Measurements from ENCODE around the gene PAGR1. TPM values are rescaled to one million over a fixed set of nuclear protein-coding genes. Genes with fewer than 3 reads are reported as not detected.
A peak's percentile ranks its signal among the peaks of the same experiment; 100 is the strongest.

PAGR1 gene
- total RNA-seq, 1 donor from 2014 or later, result 62.3 TPM

DNA sequence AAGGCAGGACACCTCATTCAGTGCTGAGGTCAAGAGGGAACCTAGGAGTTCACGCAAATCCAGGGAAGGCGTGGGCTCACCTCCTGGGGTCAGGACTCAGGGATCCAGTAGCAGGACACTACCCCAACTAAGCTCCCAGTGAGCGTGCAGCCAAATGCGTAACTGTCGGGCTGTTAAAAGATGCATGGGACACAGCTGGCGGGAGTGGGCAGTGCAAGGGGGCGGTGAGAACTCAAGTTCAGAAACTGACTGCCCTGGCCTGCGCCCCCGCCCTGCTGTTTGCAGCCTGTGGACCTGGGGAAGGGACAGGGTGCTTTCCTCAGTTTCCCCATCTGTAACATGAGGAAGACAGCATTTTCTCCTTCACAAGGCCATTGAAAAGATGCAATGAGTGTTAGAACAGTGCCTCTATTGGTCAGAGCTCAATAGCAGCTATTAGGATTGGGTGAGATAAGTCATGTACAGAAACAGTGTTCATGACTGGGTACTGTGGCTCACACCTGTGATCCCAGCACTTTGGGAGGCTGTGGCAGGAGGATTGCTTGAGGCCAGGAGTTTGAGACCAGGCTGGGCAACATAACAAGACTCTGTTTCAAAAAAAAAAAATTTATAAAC lies 26.9 kb downstream of the PAGR1 start:
- TF ChIP-seq, protein P1, sequence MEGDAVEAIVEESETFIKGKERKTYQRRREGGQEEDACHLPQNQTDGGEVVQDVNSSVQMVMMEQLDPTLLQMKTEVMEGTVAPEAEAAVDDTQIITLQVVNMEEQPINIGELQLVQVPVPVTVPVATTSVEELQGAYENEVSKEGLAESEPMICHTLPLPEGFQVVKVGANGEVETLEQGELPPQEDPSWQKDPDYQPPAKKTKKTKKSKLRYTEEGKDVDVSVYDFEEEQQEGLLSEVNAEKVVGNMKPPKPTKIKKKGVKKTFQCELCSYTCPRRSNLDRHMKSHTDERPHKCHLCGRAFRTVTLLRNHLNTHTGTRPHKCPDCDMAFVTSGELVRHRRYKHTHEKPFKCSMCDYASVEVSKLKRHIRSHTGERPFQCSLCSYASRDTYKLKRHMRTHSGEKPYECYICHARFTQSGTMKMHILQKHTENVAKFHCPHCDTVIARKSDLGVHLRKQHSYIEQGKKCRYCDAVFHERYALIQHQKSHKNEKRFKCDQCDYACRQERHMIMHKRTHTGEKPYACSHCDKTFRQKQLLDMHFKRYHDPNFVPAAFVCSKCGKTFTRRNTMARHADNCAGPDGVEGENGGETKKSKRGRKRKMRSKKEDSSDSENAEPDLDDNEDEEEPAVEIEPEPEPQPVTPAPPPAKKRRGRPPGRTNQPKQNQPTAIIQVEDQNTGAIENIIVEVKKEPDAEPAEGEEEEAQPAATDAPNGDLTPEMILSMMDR (conservative IDR thresholded peaks at IDR 0.05; ENCODE audit: low read depth, low read length), result no peak
- H3K4me3 ChIP-seq (ENCODE audit: low read depth, low read length), result no peak overlapping the region
- DNase-seq (ENCODE audit: low read depth), result no peak

DNA sequence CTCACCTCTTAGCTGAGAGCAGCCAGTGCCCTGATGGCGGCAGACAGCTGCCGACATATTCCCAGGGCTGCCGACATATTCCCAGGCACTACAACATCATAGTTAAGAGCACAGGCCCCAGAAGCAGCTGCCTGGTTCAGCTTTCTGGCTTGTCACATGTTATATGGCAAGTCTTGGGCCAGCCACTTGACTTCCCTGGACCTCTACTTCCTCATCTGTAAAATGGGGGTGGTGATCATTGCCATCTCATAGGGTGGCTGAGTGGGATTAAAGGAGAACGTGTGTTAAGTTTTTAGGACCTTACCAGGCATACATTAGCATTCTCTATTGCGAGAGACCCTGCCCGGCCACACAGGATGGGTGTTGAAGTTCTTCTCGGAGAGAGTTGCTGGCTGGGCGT lies 28.0 kb downstream of the PAGR1 start:
- no peak for DNase-seq (ENCODE audit: low read depth)
- H3K4me3 ChIP-seq (ENCODE audit: low read depth, low read length), result no peak overlapping the region
- TF ChIP-seq, protein P1 (conservative IDR thresholded peaks at IDR 0.05; ENCODE audit: low read depth, low read length), result no peak

DNA sequence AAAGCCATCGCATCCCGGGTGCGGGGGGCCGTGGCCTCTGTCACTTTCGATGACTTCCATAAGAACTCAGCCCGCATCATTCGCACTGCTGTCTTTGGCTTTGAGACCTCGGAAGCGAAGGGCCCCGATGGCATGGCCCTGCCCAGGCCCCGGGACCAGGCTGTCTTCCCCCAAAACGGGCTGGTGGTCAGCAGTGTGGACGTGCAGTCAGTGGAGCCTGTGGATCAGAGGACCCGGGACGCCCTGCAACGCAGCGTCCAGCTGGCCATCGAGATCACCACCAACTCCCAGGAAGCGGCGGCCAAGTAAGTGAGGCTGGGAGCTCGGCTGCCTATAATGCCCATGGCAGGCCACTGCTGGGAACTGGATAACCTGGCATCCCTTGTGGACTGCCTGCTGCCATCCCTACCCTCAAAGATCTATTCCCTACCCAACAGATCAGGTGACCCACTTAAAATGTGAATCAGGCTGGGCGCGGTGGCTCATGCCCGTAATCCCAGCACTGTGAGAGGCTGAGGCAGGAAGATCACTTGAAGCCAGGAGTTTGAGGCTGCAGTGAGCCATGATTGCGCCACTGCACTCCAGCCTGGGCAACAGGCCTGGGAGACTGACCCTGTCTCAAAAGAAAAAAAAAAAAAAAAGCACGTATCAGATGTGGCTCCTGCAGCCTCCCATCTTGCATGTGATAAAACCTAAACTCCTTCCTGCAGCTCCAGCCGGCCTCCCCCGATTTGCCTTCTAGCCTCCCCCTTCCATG lies 28.8 kb downstream of the PAGR1 start:
- TF ChIP-seq, protein P1 (conservative IDR thresholded peaks at IDR 0.05; ENCODE audit: low read depth, low read length), result no peak
- H3K4me3 ChIP-seq (ENCODE audit: low read depth, low read length), result no peak overlapping the region
- no peak for DNase-seq (ENCODE audit: low read depth)

DNA sequence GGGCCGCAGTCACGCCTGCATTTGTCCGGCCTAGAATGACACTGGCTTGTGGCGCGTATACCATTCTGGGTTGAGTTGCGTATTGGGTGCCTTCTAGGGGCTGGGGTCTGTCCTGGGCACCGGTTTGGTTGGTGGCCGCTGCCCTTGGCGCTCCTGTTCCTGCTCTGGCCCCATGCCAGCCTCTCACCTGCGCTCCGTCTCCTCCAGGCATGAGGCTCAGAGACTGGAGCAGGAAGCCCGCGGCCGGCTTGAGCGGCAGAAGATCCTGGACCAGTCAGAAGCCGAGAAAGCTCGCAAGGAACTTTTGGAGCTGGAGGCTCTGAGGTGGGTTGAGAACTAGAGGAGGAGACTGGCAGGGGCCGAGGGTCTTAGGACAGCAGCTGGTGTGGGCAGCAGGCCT lies 29.7 kb downstream of the PAGR1 start:
- H3K4me3 ChIP-seq (ENCODE audit: low read depth, low read length), result no peak overlapping the region
- TF ChIP-seq, protein P1 (conservative IDR thresholded peaks at IDR 0.05; ENCODE audit: low read depth, low read length), result no peak
- no peak for DNase-seq (ENCODE audit: low read depth)

DNA sequence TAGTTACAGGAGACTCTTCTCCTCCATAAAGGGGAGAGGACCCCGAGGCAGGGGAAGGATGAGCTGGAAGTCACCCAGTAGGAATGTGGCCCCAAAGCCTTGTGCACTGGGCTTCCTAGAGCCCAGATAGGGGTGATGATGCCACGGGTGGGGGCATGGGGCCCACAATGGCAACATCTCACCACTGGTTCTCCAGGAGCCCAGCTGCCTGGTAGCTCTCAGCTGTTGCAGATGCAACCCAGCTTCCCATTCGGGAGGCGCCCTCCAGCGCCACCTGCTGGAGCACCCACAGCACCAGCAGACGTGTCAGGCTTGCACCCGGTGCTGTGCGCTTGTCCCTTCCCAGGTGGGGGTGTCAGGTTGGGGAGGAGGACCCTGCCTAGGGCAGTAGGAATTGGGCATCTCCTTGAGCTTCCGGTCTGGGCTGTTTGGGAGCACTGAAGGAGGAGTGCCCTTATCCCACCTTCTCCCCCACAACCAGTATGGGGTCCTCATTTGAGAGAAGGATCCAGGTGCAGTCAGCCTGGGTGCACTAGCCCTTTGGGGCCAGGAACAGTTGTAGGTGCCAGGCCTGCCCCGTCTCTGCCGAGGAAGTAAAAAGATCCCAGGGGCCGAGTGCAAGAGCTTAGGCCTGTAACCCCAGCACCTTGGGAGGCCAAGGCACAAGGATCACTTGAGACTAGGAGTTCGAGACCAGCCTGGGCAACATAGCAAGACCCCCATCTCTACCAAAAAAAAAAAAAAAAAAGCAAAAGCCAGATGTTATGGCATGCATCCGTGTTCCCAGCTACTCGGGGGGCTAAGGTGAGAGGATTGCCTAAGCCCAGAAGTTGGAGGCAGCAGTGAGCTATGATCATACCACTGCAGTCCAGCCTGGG lies 32.7 kb downstream of the PAGR1 start:
- no peak for DNase-seq (ENCODE audit: low read depth)
- H3K4me3 ChIP-seq (ENCODE audit: low read depth, low read length), result no peak overlapping the region
- TF ChIP-seq, protein P1 (conservative IDR thresholded peaks at IDR 0.05; ENCODE audit: low read depth, low read length), result peak; percentile 92

DNA sequence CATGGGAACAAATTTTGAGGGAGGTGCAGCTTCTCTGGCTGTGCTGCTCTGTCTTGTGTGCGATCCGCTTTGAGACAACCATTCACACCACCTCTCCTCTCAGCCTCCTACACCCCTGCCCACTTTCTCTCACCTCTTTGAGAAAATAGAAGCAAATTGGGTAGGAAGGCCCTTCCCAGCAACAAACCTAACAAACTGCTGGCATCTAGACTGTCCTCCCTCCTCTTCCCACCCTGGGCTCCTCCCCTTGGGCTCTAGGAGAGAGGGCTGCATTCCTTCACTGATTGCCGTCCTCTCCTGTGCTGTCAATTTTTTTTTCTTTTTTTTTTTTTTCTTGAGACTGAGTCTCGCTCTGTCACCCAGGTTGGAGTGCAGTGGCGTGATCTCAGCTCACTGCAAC lies 33.6 kb downstream of the PAGR1 start:
- DNase-seq (ENCODE audit: low read depth), result no peak
- H3K4me3 ChIP-seq (ENCODE audit: low read depth, low read length), result no peak overlapping the region
- TF ChIP-seq, protein P1 (conservative IDR thresholded peaks at IDR 0.05; ENCODE audit: low read depth, low read length), result no peak

Measured in epithelial cell of proximal tubule (primary cell).